Measurements from ENCODE around the gene ABHD2. TPM values are rescaled to one million over a fixed set of nuclear protein-coding genes. Genes with fewer than 3 reads are reported as not detected.
"Not testable (repeated sequence)": the region's sequence is repeated elsewhere in the genome, so short reads cannot be mapped to it uniquely, and the experiment has no call there.

The ABHD2 gene
- total RNA-seq, 1 experiment from 2014 or later: 29.7 TPM

- peaks cover 8% of the 10 kb centered on the region for H3K4me1 Mint-ChIP-seq
- H3K4me3 Mint-ChIP-seq: no peak overlapping the region
- DNase-seq (ENCODE audit: low spot score) (no peak), ATAC-seq (no peak)
- H3K27ac Mint-ChIP-seq: no peak overlapping the region
- H3K9me3 Mint-ChIP-seq: peaks cover 11% of the 10 kb centered on the region
- H3K27me3 Mint-ChIP-seq (ENCODE audit: low read depth): peaks cover 9% of the 10 kb centered on the region; the same call in 1 of the 2 replicates
- CTCF ChIA-PET: interaction anchor here (3.8 kb wide), 1 partner anchor 129 kb away, joined by 16 read pairs; no protein-coding TSS in a partner anchor
- TF ChIP-seq ZNF232 (CRISPR knock-in tag; IDR thresholded peaks at IDR 0.05) (no peak), HMGA2 (CRISPR knock-in tag; IDR thresholded peaks at IDR 0.05) (0 out of 2 replicates have a peak, but pooled peaks have one; percentile 14)
- peaks cover 5% of the 10 kb centered on the region for H3K36me3 Mint-ChIP-seq
- POLR2A ChIA-PET: no interaction called here
Measured at GRCh38 chr15:89042387-89042786, 45.9 kb upstream of the ABHD2 start.

- Mint-ChIP-seq H3K9me3 (peaks cover 16% of the 10 kb centered on the region), H3K27me3 (ENCODE audit: low read depth) (peaks cover 9% of the 10 kb centered on the region; the same call in 1 of the 2 replicates), H3K27ac (no peak overlapping the region), H3K4me1 (peaks cover 8% of the 10 kb centered on the region), H3K4me3 (no peak overlapping the region), H3K36me3 (peaks cover 10% of the 10 kb centered on the region)
- ChIA-PET CTCF (interaction anchor here (0.7 to 3.8 kb wide), 2 partner anchors 128 to 798 kb away, joined by 4 to 16 read pairs; no protein-coding TSS in a partner anchor), POLR2A (no interaction called here)
- no peak for ATAC-seq
- TF ChIP-seq OVOL2 (CRISPR knock-in tag; IDR thresholded peaks at IDR 0.05; ENCODE audit: borderline replicate concordance): no peak
- no peak for TF ChIP-seq FOXP4 (CRISPR knock-in tag; IDR thresholded peaks at IDR 0.05)
- TF ChIP-seq HMGA2 (CRISPR knock-in tag; IDR thresholded peaks at IDR 0.05): no peak
- no peak for TF ChIP-seq ZNF263 (CRISPR knock-in tag; IDR thresholded peaks at IDR 0.05; ENCODE audit: low read depth)
- TF ChIP-seq GABPB1 (CRISPR knock-in tag; IDR thresholded peaks at IDR 0.05): no peak
- no peak for DNase-seq (ENCODE audit: low spot score)
Measured at GRCh38 chr15:89043031-89044002, 44.9 kb upstream of the ABHD2 start.

GRCh38 chr15:89049016-89049666, 39.1 kb upstream of the ABHD2 start:
- H3K4me1 Mint-ChIP-seq: peaks cover 25% of the 10 kb centered on the region
- peak overlapping the region; percentile 50; the same call in 1 of the 2 replicates for H3K27ac Mint-ChIP-seq
- DNase-seq (ENCODE audit: low spot score); POLR2A ChIA-PET; ATAC-seq: not testable (repeated sequence)
- H3K36me3 Mint-ChIP-seq: peaks cover 29% of the 10 kb centered on the region
- CTCF ChIA-PET: interaction anchor here (0.6 to 1.6 kb wide), 6 partner anchors 9 to 170 kb away, joined by 3 to 5 read pairs (median 3); no protein-coding TSS in a partner anchor
- H3K9me3 Mint-ChIP-seq: peaks cover 40% of the 10 kb centered on the region
- peaks cover 11% of the 10 kb centered on the region for H3K27me3 Mint-ChIP-seq (ENCODE audit: low read depth)
- H3K4me3 Mint-ChIP-seq: peak overlapping the region; percentile 35

GRCh38 chr15:89051875-89052274, 36.4 kb upstream of the ABHD2 start:
- Mint-ChIP-seq H3K27me3 (ENCODE audit: low read depth) (peaks cover 7% of the 10 kb centered on the region), H3K36me3 (peaks cover 26% of the 10 kb centered on the region), H3K9me3 (peaks cover 32% of the 10 kb centered on the region), H3K27ac (no peak overlapping the region; the same call in 1 of the 2 replicates), H3K4me1 (peaks cover 25% of the 10 kb centered on the region), H3K4me3 (no peak overlapping the region)
- ATAC-seq (no peak), DNase-seq (ENCODE audit: low spot score) (no peak)
- TF ChIP-seq SOX15 (CRISPR knock-in tag; IDR thresholded peaks at IDR 0.05) (no peak), ZNF121 (CRISPR knock-in tag; IDR thresholded peaks at IDR 0.05) (no peak), HMGXB4 (CRISPR knock-in tag; IDR thresholded peaks at IDR 0.05) (no peak), JUN (CRISPR knock-in tag; IDR thresholded peaks at IDR 0.05) (no peak), FOXP1 (CRISPR knock-in tag; IDR thresholded peaks at IDR 0.05; ENCODE audit: borderline replicate concordance) (no peak)
- TF ChIP-seq, protein P1, sequence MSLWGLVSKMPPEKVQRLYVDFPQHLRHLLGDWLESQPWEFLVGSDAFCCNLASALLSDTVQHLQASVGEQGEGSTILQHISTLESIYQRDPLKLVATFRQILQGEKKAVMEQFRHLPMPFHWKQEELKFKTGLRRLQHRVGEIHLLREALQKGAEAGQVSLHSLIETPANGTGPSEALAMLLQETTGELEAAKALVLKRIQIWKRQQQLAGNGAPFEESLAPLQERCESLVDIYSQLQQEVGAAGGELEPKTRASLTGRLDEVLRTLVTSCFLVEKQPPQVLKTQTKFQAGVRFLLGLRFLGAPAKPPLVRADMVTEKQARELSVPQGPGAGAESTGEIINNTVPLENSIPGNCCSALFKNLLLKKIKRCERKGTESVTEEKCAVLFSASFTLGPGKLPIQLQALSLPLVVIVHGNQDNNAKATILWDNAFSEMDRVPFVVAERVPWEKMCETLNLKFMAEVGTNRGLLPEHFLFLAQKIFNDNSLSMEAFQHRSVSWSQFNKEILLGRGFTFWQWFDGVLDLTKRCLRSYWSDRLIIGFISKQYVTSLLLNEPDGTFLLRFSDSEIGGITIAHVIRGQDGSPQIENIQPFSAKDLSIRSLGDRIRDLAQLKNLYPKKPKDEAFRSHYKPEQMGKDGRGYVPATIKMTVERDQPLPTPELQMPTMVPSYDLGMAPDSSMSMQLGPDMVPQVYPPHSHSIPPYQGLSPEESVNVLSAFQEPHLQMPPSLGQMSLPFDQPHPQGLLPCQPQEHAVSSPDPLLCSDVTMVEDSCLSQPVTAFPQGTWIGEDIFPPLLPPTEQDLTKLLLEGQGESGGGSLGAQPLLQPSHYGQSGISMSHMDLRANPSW (CRISPR knock-in tag; conservative IDR thresholded peaks at IDR 0.05; ENCODE audit: low read depth): no peak
- TF ChIP-seq, protein P2, sequence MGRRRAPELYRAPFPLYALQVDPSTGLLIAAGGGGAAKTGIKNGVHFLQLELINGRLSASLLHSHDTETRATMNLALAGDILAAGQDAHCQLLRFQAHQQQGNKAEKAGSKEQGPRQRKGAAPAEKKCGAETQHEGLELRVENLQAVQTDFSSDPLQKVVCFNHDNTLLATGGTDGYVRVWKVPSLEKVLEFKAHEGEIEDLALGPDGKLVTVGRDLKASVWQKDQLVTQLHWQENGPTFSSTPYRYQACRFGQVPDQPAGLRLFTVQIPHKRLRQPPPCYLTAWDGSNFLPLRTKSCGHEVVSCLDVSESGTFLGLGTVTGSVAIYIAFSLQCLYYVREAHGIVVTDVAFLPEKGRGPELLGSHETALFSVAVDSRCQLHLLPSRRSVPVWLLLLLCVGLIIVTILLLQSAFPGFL (CRISPR knock-in tag; IDR thresholded peaks at IDR 0.05; ENCODE audit: borderline replicate concordance): no peak
- ChIA-PET CTCF (interaction anchor here (1.1 to 1.4 kb wide), 2 partner anchors 147 to 173 kb away, joined by 3 to 4 read pairs; no protein-coding TSS in a partner anchor), POLR2A (interaction anchor here (0.6 kb wide), 1 partner anchor 64 kb away, joined by 3 read pairs; no protein-coding TSS in a partner anchor)
